Glutamatergic neuron (in vitro differentiated cells): ENCODE results near the gene LONP2. TPM values are rescaled to one million over a fixed set of nuclear protein-coding genes. Genes with fewer than 3 reads are reported as not detected.

Source experiments
- DNase-seq: peaks from one replicate; pipeline ENCODE4 v3.0.0; 2022
- H3K27ac Mint-ChIP-seq: one replicate; pipeline ENCODE4 v1.8.0; 2020; ENCODE audit warnings: mild to moderate bottlenecking, mixed read lengths, inconsistent platforms; ENCODE audit not compliant: unreplicated experiment
- H3K27me3 Mint-ChIP-seq: one replicate; pipeline ENCODE4 v1.8.0; 2020; ENCODE audit warnings: mild to moderate bottlenecking, moderate library complexity, mixed read lengths, inconsistent platforms; ENCODE audit not compliant: unreplicated experiment
- H3K36me3 Mint-ChIP-seq: one replicate; pipeline ENCODE4 v1.8.0; 2020; ENCODE audit warnings: mild to moderate bottlenecking, mixed read lengths, inconsistent platforms; ENCODE audit not compliant: unreplicated experiment
- H3K4me1 Mint-ChIP-seq: one replicate; pipeline ENCODE4 v1.8.0; 2020; ENCODE audit warnings: mild to moderate bottlenecking, low read depth, mixed read lengths, inconsistent platforms; ENCODE audit not compliant: unreplicated experiment
- H3K4me3 Mint-ChIP-seq: one replicate; pipeline ENCODE4 v1.8.0; 2020; ENCODE audit warnings: mild to moderate bottlenecking, mixed read lengths, inconsistent platforms; ENCODE audit not compliant: unreplicated experiment
- H3K9me3 Mint-ChIP-seq: one replicate; pipeline ENCODE4 v1.8.0; 2020; ENCODE audit warnings: mild to moderate bottlenecking, moderate library complexity, mixed read lengths, inconsistent platforms; ENCODE audit not compliant: unreplicated experiment
- CTCF ChIP-seq: fragments of 200-600 bp; sonication (generic); IDR thresholded peaks from one replicate; pipeline ENCODE4 v1.5.0; 2021; ENCODE audit not compliant: partially characterized antibody, unreplicated experiment
- total RNA-seq: library from RNA; stranded (reverse); fragmentation: NEBNext Ultra II Directional; extraction: Animal tissue kit (Norgen Biotek cat#: 25700); gene quantifications from one replicate; pipeline ENCODE4 v1.2.1, GENCODE V29; 2021; ENCODE audit not compliant: unreplicated experiment

The LONP2 gene
- total RNA-seq, 1 donor from 2014 or later = 57.3 TPM

- no peak within 1 kb of the TSS for H3K27ac Mint-ChIP-seq
- H3K4me1 Mint-ChIP-seq = peaks cover 9% of the 10 kb centered on the region
- no peak for TF ChIP-seq CTCF
- DNase-seq = no peak
- H3K36me3 Mint-ChIP-seq = no peaks in the 10 kb centered on the region
- peak within 1 kb of the TSS; percentile 42 for H3K4me3 Mint-ChIP-seq
- peaks cover 9% of the 10 kb centered on the region for H3K9me3 Mint-ChIP-seq
- no peaks in the 10 kb centered on the region for H3K27me3 Mint-ChIP-seq
These were observed 3.2 kb downstream of the LONP2 start, which contains the start of gene ABCC11 for GRCh38 chr16:48247311-48247710. ABCC11 (minus strand) TSS chr16:48247539; CDS start chr16:48231921, 15,618 bp downstream.

- Mint-ChIP-seq H3K27me3 (no peaks in the 10 kb centered on the region), H3K36me3 (no peaks in the 10 kb centered on the region), H3K4me3 (no peak overlapping the region), H3K4me1 (peaks cover 3% of the 10 kb centered on the region), H3K9me3 (peaks cover 2% of the 10 kb centered on the region), H3K27ac (no peak overlapping the region)
- DNase-seq = no peak
- no peak for TF ChIP-seq CTCF
These were observed 6.6 kb downstream of the LONP2 start for GRCh38 chr16:48250520-48251278.

GRCh38 chr16:48252013-48252412 lies 7.9 kb downstream of the LONP2 start:
- no peak for TF ChIP-seq CTCF
- DNase-seq = no peak
- H3K27me3 Mint-ChIP-seq = no peaks in the 10 kb centered on the region
- H3K4me1 Mint-ChIP-seq = no peaks in the 10 kb centered on the region
- H3K9me3 Mint-ChIP-seq = peaks cover 2% of the 10 kb centered on the region
- no peak overlapping the region for H3K4me3 Mint-ChIP-seq
- no peak overlapping the region for H3K27ac Mint-ChIP-seq
- no peaks in the 10 kb centered on the region for H3K36me3 Mint-ChIP-seq

GRCh38 chr16:48256579-48257177 lies 12.6 kb downstream of the LONP2 start:
- H3K36me3 Mint-ChIP-seq = no peaks in the 10 kb centered on the region
- H3K9me3 Mint-ChIP-seq = no peaks in the 10 kb centered on the region

More at GRCh38 chr16:48256579-48257177, 12.6 kb downstream of the LONP2 start:
- TF ChIP-seq CTCF = no peak
- no peak for DNase-seq
- Mint-ChIP-seq H3K27ac (no peak overlapping the region), H3K4me1 (no peaks in the 10 kb centered on the region), H3K4me3 (no peak overlapping the region), H3K27me3 (no peaks in the 10 kb centered on the region)
